ENCODE measurements around the gene KDM1B. TPM values are rescaled to one million over a fixed set of nuclear protein-coding genes. Genes with fewer than 3 reads are reported as not detected.

Gene KDM1B
- total RNA-seq, 1 experiment from 2014 or later = 13.5 TPM

DNA sequence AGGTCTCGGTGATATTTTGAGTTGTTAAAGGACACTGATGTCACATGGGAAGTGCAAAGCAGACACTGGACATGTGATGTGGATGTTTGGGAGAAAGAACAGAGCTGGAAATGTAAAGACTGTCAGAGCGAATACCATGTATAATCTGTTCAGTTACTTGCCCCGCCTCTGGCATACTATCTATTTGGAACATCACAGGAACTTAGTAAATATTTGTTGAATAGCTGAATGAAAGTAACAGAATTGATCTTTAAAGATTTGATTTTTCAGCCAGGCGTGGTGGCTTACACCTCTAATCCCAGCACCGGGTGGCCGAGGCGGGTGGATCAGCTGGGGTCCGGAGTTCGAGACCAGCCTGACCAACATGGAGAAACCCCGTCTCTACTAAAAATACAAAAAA lies 19.0 kb upstream of the KDM1B start:
- no TSS peak for BruUV-seq (replicated peaks)
- no peak for TF ChIP-seq CTCF (IDR thresholded peaks at IDR 0.05; ENCODE audit: unreplicated experiment)
- DNase-seq = no peak
- H3K36me3 Mint-ChIP-seq (ENCODE audit: insufficient read depth, unreplicated experiment) = peaks cover 5% of the 10 kb centered on the region
- no peaks in the 10 kb centered on the region for H3K4me1 Mint-ChIP-seq (ENCODE audit: low read depth, unreplicated experiment)
- H3K27ac Mint-ChIP-seq (ENCODE audit: unreplicated experiment) = no peak overlapping the region
- no peak overlapping the region for H3K4me3 Mint-ChIP-seq (ENCODE audit: low read depth, unreplicated experiment)
- H3K9me3 Mint-ChIP-seq (ENCODE audit: low read depth, unreplicated experiment) = no peaks in the 10 kb centered on the region
- intact Hi-C loops (cut with micrococcal nuclease; ENCODE audit: unreplicated experiment) = no loop called here
- CTCF ChIA-PET = no interaction called here
- no peaks in the 10 kb centered on the region for H3K27me3 Mint-ChIP-seq (ENCODE audit: unreplicated experiment)

- TF ChIP-seq CTCF (IDR thresholded peaks at IDR 0.05; ENCODE audit: unreplicated experiment) = no peak
- DNase-seq = no peak
- intact Hi-C loops (cut with micrococcal nuclease; ENCODE audit: unreplicated experiment) = no loop called here
- H3K27ac Mint-ChIP-seq (ENCODE audit: unreplicated experiment) = no peak overlapping the region
- peaks cover 5% of the 10 kb centered on the region for H3K36me3 Mint-ChIP-seq (ENCODE audit: insufficient read depth, unreplicated experiment)
- H3K4me3 Mint-ChIP-seq (ENCODE audit: low read depth, unreplicated experiment) = no peak overlapping the region
- H3K4me1 Mint-ChIP-seq (ENCODE audit: low read depth, unreplicated experiment) = no peaks in the 10 kb centered on the region
- no peaks in the 10 kb centered on the region for H3K27me3 Mint-ChIP-seq (ENCODE audit: unreplicated experiment)
- CTCF ChIA-PET = no interaction called here
- no TSS peak for BruUV-seq (replicated peaks)
- no peaks in the 10 kb centered on the region for H3K9me3 Mint-ChIP-seq (ENCODE audit: low read depth, unreplicated experiment)
Measured at GRCh38 chr6:18138906-18139305, 16.3 kb upstream of the KDM1B start.

DNA sequence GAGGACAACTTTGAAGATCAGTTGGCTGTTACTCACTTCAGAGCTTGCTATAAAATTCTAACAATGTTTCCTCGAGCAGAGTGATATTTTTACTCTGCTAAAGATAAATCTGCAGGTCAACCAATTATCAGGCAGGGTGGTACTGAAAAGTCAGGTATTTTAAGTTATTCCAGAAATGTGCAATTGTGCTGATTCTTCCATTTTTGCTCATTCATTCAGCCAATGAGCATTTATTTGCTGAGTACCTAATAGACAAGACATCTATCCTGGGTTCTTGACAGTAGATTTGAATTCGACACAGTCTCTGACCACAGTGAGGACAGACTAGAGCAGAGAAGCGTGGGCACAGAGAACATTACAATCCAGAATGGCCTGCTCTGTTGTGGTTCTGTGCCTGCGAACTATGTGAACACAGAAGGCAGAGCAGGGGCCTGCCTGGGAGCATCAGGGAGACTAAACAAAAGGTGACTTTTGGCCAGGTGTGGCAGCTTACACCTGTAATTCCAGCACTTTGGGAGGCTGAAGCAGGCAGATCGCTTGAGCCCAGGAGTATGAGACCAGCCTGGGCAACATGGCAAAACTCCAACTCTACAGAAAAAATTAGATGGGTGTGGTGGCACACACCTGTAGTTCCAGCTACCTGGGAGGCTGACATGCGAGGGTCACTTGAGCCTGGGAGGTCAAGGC lies 15.1 kb upstream of the KDM1B start:
- H3K27ac Mint-ChIP-seq (ENCODE audit: unreplicated experiment) = no peak overlapping the region
- no peak for TF ChIP-seq CTCF (IDR thresholded peaks at IDR 0.05; ENCODE audit: unreplicated experiment)
- BruUV-seq (replicated peaks) = no TSS peak
- CTCF ChIA-PET = no interaction called here
- no peak overlapping the region for H3K4me3 Mint-ChIP-seq (ENCODE audit: low read depth, unreplicated experiment)
- H3K9me3 Mint-ChIP-seq (ENCODE audit: low read depth, unreplicated experiment) = no peaks in the 10 kb centered on the region
- H3K4me1 Mint-ChIP-seq (ENCODE audit: low read depth, unreplicated experiment) = no peaks in the 10 kb centered on the region
- H3K27me3 Mint-ChIP-seq (ENCODE audit: unreplicated experiment) = no peaks in the 10 kb centered on the region
- intact Hi-C loops (cut with micrococcal nuclease; ENCODE audit: unreplicated experiment) = no loop called here
- no peak for DNase-seq
- peaks cover 5% of the 10 kb centered on the region for H3K36me3 Mint-ChIP-seq (ENCODE audit: insufficient read depth, unreplicated experiment)

DNA sequence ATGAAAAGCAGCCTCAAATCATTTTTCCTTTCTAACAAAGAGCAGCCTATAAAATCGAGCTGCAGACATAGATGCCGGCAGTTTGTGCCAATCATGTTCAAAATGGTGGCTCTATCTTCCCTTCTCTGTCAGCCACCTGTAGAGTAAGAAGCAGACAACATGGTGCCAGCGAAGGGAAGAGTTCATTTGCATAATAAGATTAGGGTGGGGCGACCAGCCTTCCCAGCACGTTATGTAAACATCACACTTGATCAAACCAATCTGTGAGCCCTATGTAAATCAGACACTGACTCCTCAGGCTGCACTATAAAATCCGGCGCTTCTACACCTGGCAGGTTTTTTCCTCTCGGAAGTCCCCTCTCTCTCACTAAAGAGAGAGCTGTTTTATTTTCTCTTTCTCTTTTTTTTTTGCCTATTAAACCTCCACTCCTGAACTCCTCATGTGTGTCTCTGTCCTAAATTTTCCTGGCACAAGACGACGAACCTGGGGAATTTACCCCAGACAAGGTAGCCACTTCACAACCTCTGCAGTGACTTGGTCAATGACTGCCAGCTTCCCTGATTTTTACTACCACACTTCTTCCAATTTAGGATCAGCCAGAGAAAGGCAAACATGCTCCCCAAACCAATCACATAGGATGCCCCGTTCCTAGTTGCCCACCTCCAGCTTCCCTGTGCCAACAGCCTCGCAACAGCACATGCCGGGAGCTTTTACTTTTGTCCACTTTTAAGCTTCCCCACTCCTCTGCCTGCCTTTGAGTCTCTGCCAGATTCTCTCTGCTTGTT lies 13.2 kb upstream of the KDM1B start:
- CTCF ChIA-PET = no interaction called here
- BruUV-seq (replicated peaks) = no TSS peak
- peaks cover 5% of the 10 kb centered on the region for H3K36me3 Mint-ChIP-seq (ENCODE audit: insufficient read depth, unreplicated experiment)
- no peak for TF ChIP-seq CTCF (IDR thresholded peaks at IDR 0.05; ENCODE audit: unreplicated experiment)
- H3K27ac Mint-ChIP-seq (ENCODE audit: unreplicated experiment) = no peak overlapping the region
- DNase-seq = no peak
- H3K9me3 Mint-ChIP-seq (ENCODE audit: low read depth, unreplicated experiment) = no peaks in the 10 kb centered on the region
- H3K4me3 Mint-ChIP-seq (ENCODE audit: low read depth, unreplicated experiment) = no peak overlapping the region
- intact Hi-C loops (cut with micrococcal nuclease; ENCODE audit: unreplicated experiment) = no loop called here
- H3K27me3 Mint-ChIP-seq (ENCODE audit: unreplicated experiment) = no peaks in the 10 kb centered on the region
- H3K4me1 Mint-ChIP-seq (ENCODE audit: low read depth, unreplicated experiment) = no peaks in the 10 kb centered on the region

Data from Calu3 (cell line).